IMR-90 (cell line): ENCODE data around the gene GOT1. TPM values are rescaled to one million over a fixed set of nuclear protein-coding genes. Genes with fewer than 3 reads are reported as not detected.

ENCODE experiments used
- ATAC-seq: fragments of 200-7000 bp; cut with Tn5 transposase; 2 replicates; pipeline ENCODE4 v1.9.1; 2020; ENCODE audit warnings: low read depth, mild to moderate bottlenecking, moderate library complexity
- BruUV-seq: library from RNA; stranded (reverse); fragments of 400-500 nt; replicated peaks from 2 replicates; lab custom pipeline; 2021; lab: Mats Ljungman, UMichigan
- CTCF ChIA-PET: fragments of 300-600 bp; formaldehyde crosslinking; extraction: SDS; loops from one replicate; lab custom pipeline; 2021; ENCODE audit warnings: antibody characterized with exemption; lab: Yijun Ruan, JAX
- POLR2A ChIA-PET: fragments of 300-600 bp; sonication (Branson Sonifier 250); formaldehyde crosslinking; loops from one replicate; lab custom pipeline; 2022; ENCODE audit warnings: antibody characterized with exemption; ENCODE audit not compliant: unreplicated experiment; lab: Charles Lee
- DNase-seq: peaks from one replicate; pipeline ENCODE4 v3.0.0; 2013
- H2AFZ ChIP-seq: replicated peaks from 2 replicates; pipeline ENCODE3; 2013; ENCODE audit warnings: low read length, mild to moderate bottlenecking; ENCODE audit not compliant: poor library complexity
- H2AK5ac ChIP-seq: 2 replicates; pipeline ENCODE4 v1.6.1; 2013; ENCODE audit warnings: low read depth, low read length, inconsistent platforms
- H2AK9ac ChIP-seq: replicated peaks from 2 replicates; pipeline ENCODE3; 2013; ENCODE audit warnings: mild to moderate bottlenecking, low read depth, low read length, moderate library complexity; ENCODE audit not compliant: poor library complexity
- H2BK120ac ChIP-seq: 2 replicates; pipeline ENCODE4 v1.6.1; 2013; ENCODE audit warnings: low read depth, low read length, inconsistent platforms
- H2BK15ac ChIP-seq: 3 replicates; pipeline ENCODE4 v1.6.1; 2013; ENCODE audit warnings: low read depth, low read length, inconsistent platforms
- H2BK20ac ChIP-seq: 2 replicates; pipeline ENCODE4 v1.6.1; 2013; ENCODE audit warnings: low read depth, mild to moderate bottlenecking, inconsistent platforms, low read length, moderate library complexity
- H2BK5ac ChIP-seq: 2 replicates; pipeline ENCODE4 v1.6.1; 2013; ENCODE audit warnings: mild to moderate bottlenecking, low read depth, low read length, inconsistent platforms; ENCODE audit not compliant: poor library complexity, severe bottlenecking
- H3K14ac ChIP-seq: replicated peaks from 2 replicates; pipeline ENCODE4 v1.6.1; 2013; ENCODE audit warnings: low read depth, low read length, inconsistent platforms
- H3K18ac ChIP-seq: 2 replicates; pipeline ENCODE4 v1.6.1; 2013; ENCODE audit warnings: low read depth, low read length, control low read depth
- H3K23ac ChIP-seq: 2 replicates; pipeline ENCODE4 v1.6.1; 2013; ENCODE audit warnings: low read depth, low read length, inconsistent platforms
- H3K27ac ChIP-seq: 2 replicates; pipeline ENCODE4 v1.5.1; 2013; ENCODE audit warnings: mild to moderate bottlenecking, control low read depth, low read length; ENCODE audit not compliant: insufficient read depth
- H3K27me3 ChIP-seq: 2 replicates; pipeline ENCODE4 v1.6.1; 2013; ENCODE audit warnings: low read length; ENCODE audit not compliant: control insufficient read depth, insufficient read depth
- H3K36me3 ChIP-seq: 2 replicates; pipeline ENCODE4 v1.6.1; 2013; ENCODE audit warnings: low read length, mixed read lengths; ENCODE audit not compliant: control insufficient read depth, insufficient read depth
- H3K4ac ChIP-seq: 2 replicates; pipeline ENCODE4 v1.6.1; 2013; ENCODE audit warnings: low read depth, low read length, inconsistent platforms
- H3K4me1 ChIP-seq: 2 replicates; pipeline ENCODE4 v1.6.1; 2013; ENCODE audit warnings: low read length, mixed read lengths; ENCODE audit not compliant: control insufficient read depth, insufficient read depth
- H3K4me2 ChIP-seq: 2 replicates; pipeline ENCODE4 v1.6.1; 2013; ENCODE audit warnings: low read depth, mild to moderate bottlenecking, control low read depth, low read length, moderate library complexity
- H3K4me3 ChIP-seq: 2 replicates; pipeline ENCODE4 v1.5.1; 2013; ENCODE audit warnings: low read depth, mild to moderate bottlenecking, control low read depth, low read length, moderate library complexity; ENCODE audit not compliant: insufficient read depth
- H3K56ac ChIP-seq: 2 replicates; pipeline ENCODE4 v1.6.1; 2013; ENCODE audit warnings: low read length, inconsistent platforms; ENCODE audit not compliant: insufficient read depth; ENCODE audit errors: extremely low read depth
- H3K79me1 ChIP-seq, 2 experiments: 2 replicates each; pipeline ENCODE4 v1.6.1; 2013; ENCODE audit warnings: low read length in 2 of 2, inconsistent platforms in 1 of 2, low read depth in 1 of 2
- H3K9ac ChIP-seq: 2 replicates; pipeline ENCODE4 v1.6.1; 2013; ENCODE audit warnings: low read depth, low read length, control low read depth
- H3K9me1 ChIP-seq: 2 replicates; pipeline ENCODE4 v1.6.1; 2013; ENCODE audit warnings: low read length, inconsistent platforms; ENCODE audit not compliant: insufficient read depth
- H3K9me3 ChIP-seq: 2 replicates; pipeline ENCODE4 v1.6.1; 2013; ENCODE audit warnings: low read length; ENCODE audit not compliant: control insufficient read depth, insufficient read depth
- H4K20me1 ChIP-seq: 2 replicates; pipeline ENCODE4 v1.6.1; 2013; ENCODE audit warnings: low read length, inconsistent platforms; ENCODE audit not compliant: insufficient read depth
- H4K5ac ChIP-seq: 2 replicates; pipeline ENCODE4 v1.6.1; 2013; ENCODE audit warnings: mild to moderate bottlenecking, low read depth, low read length, control low read depth
- H4K8ac ChIP-seq, 2 experiments: 2 replicates each; pipeline ENCODE4 v1.6.1; 2013; ENCODE audit warnings: low read depth in 2 of 2, low read length in 2 of 2, control low read depth in 1 of 2, inconsistent platforms in 1 of 2
- H4K91ac ChIP-seq: 2 replicates; pipeline ENCODE4 v1.6.1; 2013; ENCODE audit warnings: low read depth, low read length, inconsistent platforms; ENCODE audit not compliant: insufficient read depth
- BHLHE40 ChIP-seq: fragments of 150-350 bp; IDR thresholded peaks from 2 replicates; pipeline ENCODE4 v1.6.1; 2016; ENCODE audit warnings: mild to moderate bottlenecking, low read depth, low read length
- CEBPB ChIP-seq: IDR thresholded peaks from 2 replicates; pipeline ENCODE4 v1.6.1; 2012; ENCODE audit warnings: low read depth, low read length, improper control_type of control experiment
- CHD1 ChIP-seq: IDR thresholded peaks from 2 replicates; pipeline ENCODE4 v1.6.1; 2012; ENCODE audit warnings: low read depth, low read length, improper control_type of control experiment
- CTCF ChIP-seq: conservative IDR thresholded peaks from 2 replicates; pipeline ENCODE4 v1.5.1; 2012; ENCODE audit warnings: mild to moderate bottlenecking, low read depth, low read length, improper control_type of control experiment
- ELK1 ChIP-seq: fragments of 150-350 bp; IDR thresholded peaks from 2 replicates; pipeline ENCODE4 v1.6.1; 2016; ENCODE audit warnings: low read depth, mild to moderate bottlenecking, low read length, moderate library complexity, borderline replicate concordance
- FOS ChIP-seq: fragments of 150-350 bp; IDR thresholded peaks from 2 replicates; pipeline ENCODE4 v1.6.1; 2016; ENCODE audit warnings: low read depth, low read length
- MAFK ChIP-seq: IDR thresholded peaks from 2 replicates; pipeline ENCODE4 v1.6.1; 2012; ENCODE audit warnings: low read depth, low read length, improper control_type of control experiment
- MAZ ChIP-seq: IDR thresholded peaks from 2 replicates; pipeline ENCODE4 v1.6.1; 2012; ENCODE audit warnings: low read depth, mild to moderate bottlenecking, low read length, improper control_type of control experiment, moderate library complexity, borderline replicate concordance
- MXI1 ChIP-seq: IDR thresholded peaks from 2 replicates; pipeline ENCODE4 v1.6.1; 2012; ENCODE audit warnings: low read depth, mild to moderate bottlenecking, low read length, moderate library complexity, borderline replicate concordance
- NFE2L2 ChIP-seq: fragments of 150-350 bp; IDR thresholded peaks from 2 replicates; pipeline ENCODE4 v1.6.1; 2016; ENCODE audit warnings: low read depth, mild to moderate bottlenecking, low read length
- POLR2A ChIP-seq: IDR thresholded peaks from 2 replicates; pipeline ENCODE4 v1.6.1; 2012; ENCODE audit warnings: mild to moderate bottlenecking, low read depth, low read length
- RAD21 ChIP-seq: IDR thresholded peaks from 2 replicates; pipeline ENCODE4 v1.6.1; 2012; ENCODE audit warnings: low read length, improper control_type of control experiment
- RCOR1 ChIP-seq: IDR thresholded peaks from 2 replicates; pipeline ENCODE4 v1.6.1; 2012; ENCODE audit warnings: mild to moderate bottlenecking, low read length, improper control_type of control experiment; ENCODE audit not compliant: insufficient replicate concordance
- RFX5 ChIP-seq: IDR thresholded peaks from 2 replicates; pipeline ENCODE4 v1.8.0; 2012; ENCODE audit warnings: low read depth, mild to moderate bottlenecking, low read length, moderate library complexity
- SMC3 ChIP-seq: fragments of 150-350 bp; IDR thresholded peaks from 2 replicates; pipeline ENCODE4 v1.6.1; 2016; ENCODE audit warnings: low read depth, mild to moderate bottlenecking, antibody characterized with exemption, low read length, moderate library complexity
- USF2 ChIP-seq: fragments of 150-350 bp; IDR thresholded peaks from 2 replicates; pipeline ENCODE4 v1.6.1; 2017; ENCODE audit warnings: mild to moderate bottlenecking, antibody characterized with exemption, low read length, low read depth
- WGBS, 2 experiments: methylation state at CpG; one replicate each; pipeline versions ENCODE4 v1.1.5 to v1.1.7; 2013; ENCODE audit warnings: missing lambda C conversion rate in 2 of 2; ENCODE audit not compliant: insufficient read length in 1 of 2; ENCODE audit errors: extremely low coverage in 2 of 2; 5-methylcytosine and 5-hydroxymethylcytosine counted together
- dilution Hi-C: fragments of 300-500 bp; cut with HindIII; formaldehyde crosslinking; loops from one replicate; pipeline ENCODE4 v1.14.3; 2018; ENCODE audit warnings: low sequenced_read_pairs; ENCODE audit not compliant: unreplicated experiment
- in situ Hi-C: fragments of 300-500 bp; cut with MboI; formaldehyde crosslinking; loops from 3 replicates; pipeline ENCODE4 v1.14.3; 2019; ENCODE audit warnings: low sequenced_read_pairs, inconsistent platforms, mixed read lengths
- intact Hi-C: fragments of 100-400 bp; cut with micrococcal nuclease; formaldehyde crosslinking; loops from 2 replicates; pipeline ENCODE4 v1.10.0; 2022
- polyA plus RNA-seq, 3 experiments: library from polyadenylated mRNA; depleted of rRNA; stranded (reverse); fragments of >200 nt; gene quantifications; 2 replicates each; pipeline ENCODE4 v1.2.3, GENCODE V29; 2012; ENCODE audit warnings: low replicate concordance in 1 of 3
- total RNA-seq: library from RNA; depleted of rRNA; stranded (reverse); fragments of >200 nt; gene quantifications from 2 replicates; pipeline ENCODE4 v1.2.3, GENCODE V29; 2012

The GOT1 gene
- total and polyA plus RNA-seq, 2 of the 4 experiments (the other 2 are of a cell fraction), result 29.4 to 46.1 TPM

GRCh38 chr10:99410876-99411275 lies 19.5 kb downstream of the GOT1 start:
- BruUV-seq, result no TSS peak
- no peak for TF ChIP-seq MAZ
- TF ChIP-seq FOS, result no peak
- no peak for TF ChIP-seq USF2
- no peak for TF ChIP-seq POLR2A
- TF ChIP-seq MXI1, result no peak
- TF ChIP-seq NFE2L2, result no peak
- TF ChIP-seq SMC3, result no peak
- TF ChIP-seq MAFK, result no peak
- TF ChIP-seq BHLHE40, result no peak
- no peak for TF ChIP-seq ELK1
- no peak for TF ChIP-seq CTCF
- no peak for TF ChIP-seq CHD1
- no peak for TF ChIP-seq RAD21
- TF ChIP-seq RFX5, result no peak
- no peak for TF ChIP-seq RCOR1
- no peak for TF ChIP-seq CEBPB
- Histone ChIP-seq H3K4me1 (no peaks in the 10 kb centered on the region), H2BK120ac (no peak overlapping the region), H3K9ac (no peak overlapping the region), H3K9me3 (no peaks in the 10 kb centered on the region), H2AK5ac (no peak overlapping the region), H2AK9ac (no peak overlapping the region), H3K4ac (no peak overlapping the region), H3K9me1 (no peaks in the 10 kb centered on the region; the same call in 1 of the 2 replicates), H3K14ac (no peak overlapping the region), H4K8ac (no peak overlapping the region), H2BK15ac (no peak overlapping the region), H4K91ac (no peak overlapping the region), H4K20me1 (no peaks in the 10 kb centered on the region), H3K36me3 (peaks cover 9% of the 10 kb centered on the region), H3K4me2 (no peak overlapping the region), H3K27me3 (no peaks in the 10 kb centered on the region), H3K18ac (no peak overlapping the region), H2BK20ac (no peak overlapping the region), H3K23ac (no peak overlapping the region), H3K56ac (no peak overlapping the region), H3K4me3 (no peak overlapping the region), H4K5ac (no peak overlapping the region), H2BK5ac (no peak overlapping the region), H3K27ac (no peak overlapping the region), H3K79me1 (peaks cover 4 to 18% of the 10 kb centered on the region in 2 experiments), H2AFZ (no peak overlapping the region)
- in situ Hi-C loops (no loop called here), intact Hi-C loops (no loop called here), dilution Hi-C loops (no loop called here)
- 91% methylated on average over 1 of the region's 4 CpGs; no CpG with 5 or more reads in 1 of the 2 experiments for WGBS, 2 experiments
- ChIA-PET CTCF (no interaction called here), POLR2A (no interaction called here)
- DNase-seq, result no peak
- ATAC-seq, result no peak
